ENCODE data around the gene NAALADL1. TPM values are rescaled to one million over a fixed set of nuclear protein-coding genes. Genes with fewer than 3 reads are reported as not detected.
"Not testable (repeated sequence)": the region's sequence is repeated elsewhere in the genome, so short reads cannot be mapped to it uniquely, and the experiment has no call there.

Gene NAALADL1
- total RNA-seq, 2 donors from 2014 or later, result 2.2 to 4.5 TPM

- Histone ChIP-seq H3K27me3 (ENCODE audit: control insufficient read depth, insufficient read depth, low read length, poor library complexity, severe bottlenecking) (no peaks in the 10 kb centered on the region), H3K36me3 (ENCODE audit: control insufficient read depth, insufficient read depth, low read length) (no peaks in the 10 kb centered on the region), H3K9me3 (ENCODE audit: control insufficient read depth, low read length) (no peaks in the 10 kb centered on the region), H3K9ac (ENCODE audit: extremely low read depth, low read length, poor library complexity, severe bottlenecking) (no peak overlapping the region), H3K4me3 (ENCODE audit: low read length) (no peak overlapping the region), H3K4me1 (ENCODE audit: control insufficient read depth, insufficient read depth, low read length) (no peaks in the 10 kb centered on the region), H3K27ac (ENCODE audit: low read depth, low read length) (no peak overlapping the region)
- Mint-ChIP-seq H3K9me3 (no peaks in the 10 kb centered on the region), H3K27ac (no peak overlapping the region), H3K4me3 (no peak overlapping the region), H3K27me3 (ENCODE audit: insufficient read depth) (peaks cover 2% of the 10 kb centered on the region), H3K4me1 (peaks cover 2% of the 10 kb centered on the region), H3K36me3 (ENCODE audit: low read depth) (no peaks in the 10 kb centered on the region)
- DNase-seq, result no peak
- 79 to 87% methylated on average over 4 to 7 of the region's 7 CpGs for WGBS, 2 experiments (ENCODE audit: insufficient coverage in 1 of 2, insufficient read length in 1 of 2)
- TF ChIP-seq, protein P1, sequence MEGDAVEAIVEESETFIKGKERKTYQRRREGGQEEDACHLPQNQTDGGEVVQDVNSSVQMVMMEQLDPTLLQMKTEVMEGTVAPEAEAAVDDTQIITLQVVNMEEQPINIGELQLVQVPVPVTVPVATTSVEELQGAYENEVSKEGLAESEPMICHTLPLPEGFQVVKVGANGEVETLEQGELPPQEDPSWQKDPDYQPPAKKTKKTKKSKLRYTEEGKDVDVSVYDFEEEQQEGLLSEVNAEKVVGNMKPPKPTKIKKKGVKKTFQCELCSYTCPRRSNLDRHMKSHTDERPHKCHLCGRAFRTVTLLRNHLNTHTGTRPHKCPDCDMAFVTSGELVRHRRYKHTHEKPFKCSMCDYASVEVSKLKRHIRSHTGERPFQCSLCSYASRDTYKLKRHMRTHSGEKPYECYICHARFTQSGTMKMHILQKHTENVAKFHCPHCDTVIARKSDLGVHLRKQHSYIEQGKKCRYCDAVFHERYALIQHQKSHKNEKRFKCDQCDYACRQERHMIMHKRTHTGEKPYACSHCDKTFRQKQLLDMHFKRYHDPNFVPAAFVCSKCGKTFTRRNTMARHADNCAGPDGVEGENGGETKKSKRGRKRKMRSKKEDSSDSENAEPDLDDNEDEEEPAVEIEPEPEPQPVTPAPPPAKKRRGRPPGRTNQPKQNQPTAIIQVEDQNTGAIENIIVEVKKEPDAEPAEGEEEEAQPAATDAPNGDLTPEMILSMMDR (conservative IDR thresholded peaks at IDR 0.05), result no peak
These were observed 50.3 kb downstream of the NAALADL1 start for GRCh38 chr11:65008016-65008415.

- H3K9me3 Mint-ChIP-seq; H3K27me3 Mint-ChIP-seq (ENCODE audit: insufficient read depth): not testable (repeated sequence)
These were observed 54.4 kb downstream of the NAALADL1 start for GRCh38 chr11:65003968-65004367.

GRCh38 chr11:65003282-65003681, 55.1 kb downstream of the NAALADL1 start:
- Mint-ChIP-seq H3K36me3 (ENCODE audit: low read depth) (no peaks in the 10 kb centered on the region), H3K4me1 (peaks cover 2% of the 10 kb centered on the region), H3K27me3 (ENCODE audit: insufficient read depth) (peaks cover 2% of the 10 kb centered on the region), H3K27ac (no peak overlapping the region), H3K9me3 (no peaks in the 10 kb centered on the region), H3K4me3 (no peak overlapping the region)
- Histone ChIP-seq H3K36me3 (ENCODE audit: control insufficient read depth, insufficient read depth, low read length) (no peaks in the 10 kb centered on the region), H3K27ac (ENCODE audit: low read depth, low read length) (no peak overlapping the region), H3K9me3 (ENCODE audit: control insufficient read depth, low read length) (no peaks in the 10 kb centered on the region), H3K4me3 (ENCODE audit: low read length) (no peak overlapping the region), H3K27me3 (ENCODE audit: control insufficient read depth, insufficient read depth, low read length, poor library complexity, severe bottlenecking) (no peaks in the 10 kb centered on the region), H3K4me1 (ENCODE audit: control insufficient read depth, insufficient read depth, low read length) (no peaks in the 10 kb centered on the region), H3K9ac (ENCODE audit: extremely low read depth, low read length, poor library complexity, severe bottlenecking) (no peak overlapping the region)
- DNase-seq, result peak; percentile 73
- WGBS, 2 experiments (ENCODE audit: insufficient coverage in 1 of 2, insufficient read length in 1 of 2), result 55 to 73% methylated on average over 6 to 7 of the region's 7 CpGs
- TF ChIP-seq, protein P1 (conservative IDR thresholded peaks at IDR 0.05), result no peak

More at GRCh38 chr11:65003968-65004367, 54.4 kb downstream of the NAALADL1 start:
- not testable (repeated sequence) for H3K4me3 ChIP-seq (ENCODE audit: low read length); H3K36me3 Mint-ChIP-seq (ENCODE audit: low read depth); H3K27me3 ChIP-seq (ENCODE audit: control insufficient read depth, insufficient read depth, low read length, poor library complexity, severe bottlenecking); H3K9ac ChIP-seq (ENCODE audit: extremely low read depth, low read length, poor library complexity, severe bottlenecking); H3K36me3 ChIP-seq (ENCODE audit: control insufficient read depth, insufficient read depth, low read length); H3K27ac Mint-ChIP-seq; H3K27ac ChIP-seq (ENCODE audit: low read depth, low read length); H3K4me3 Mint-ChIP-seq; H3K4me1 ChIP-seq (ENCODE audit: control insufficient read depth, insufficient read depth, low read length); H3K4me1 Mint-ChIP-seq; DNase-seq; H3K9me3 ChIP-seq (ENCODE audit: control insufficient read depth, low read length)
- WGBS, 2 experiments (ENCODE audit: insufficient coverage in 1 of 2, insufficient read length in 1 of 2), result 70 to 79% methylated on average over 2 to 3 of the region's 3 CpGs

- no peak overlapping the region for H3K4me3 Mint-ChIP-seq
- Histone ChIP-seq H3K27me3 (ENCODE audit: control insufficient read depth, insufficient read depth, low read length, poor library complexity, severe bottlenecking) (no peaks in the 10 kb centered on the region), H3K36me3 (ENCODE audit: control insufficient read depth, insufficient read depth, low read length) (no peaks in the 10 kb centered on the region), H3K27ac (ENCODE audit: low read depth, low read length) (no peak overlapping the region), H3K4me3 (ENCODE audit: low read length) (no peak overlapping the region), H3K4me1 (ENCODE audit: control insufficient read depth, insufficient read depth, low read length) (no peaks in the 10 kb centered on the region), H3K9me3 (ENCODE audit: control insufficient read depth, low read length) (no peaks in the 10 kb centered on the region), H3K9ac (ENCODE audit: extremely low read depth, low read length, poor library complexity, severe bottlenecking) (no peak overlapping the region)
- no peak overlapping the region for H3K27ac Mint-ChIP-seq
- H3K4me1 Mint-ChIP-seq, result peaks cover 2% of the 10 kb centered on the region
- 91 to 95% methylated on average over 4 to 5 of the region's 5 CpGs for WGBS, 2 experiments (ENCODE audit: insufficient coverage in 1 of 2, insufficient read length in 1 of 2)
- H3K36me3 Mint-ChIP-seq (ENCODE audit: low read depth), result no peaks in the 10 kb centered on the region
- TF ChIP-seq, protein P1 (conservative IDR thresholded peaks at IDR 0.05), result no peak
- no peak for DNase-seq
- peaks cover 2% of the 10 kb centered on the region for H3K27me3 Mint-ChIP-seq (ENCODE audit: insufficient read depth)
- H3K9me3 Mint-ChIP-seq, result no peaks in the 10 kb centered on the region
These were observed 55.6 kb downstream of the NAALADL1 start for GRCh38 chr11:65002706-65003105.

Measured in endodermal cell (in vitro differentiated cells).